Stimulated activated effector memory CD8-positive, alpha-beta T cell treated with anti-CD3 and anti-CD28 coated beads, Interleukin-12 subunit alpha, Interleukin-12 subunit beta, amount 100 ng/mL, for 72 hours (primary cell): Measurements from ENCODE around the gene TEC.
"Not testable (repeated sequence)": the region's sequence is repeated elsewhere in the genome, so short reads cannot be mapped to it uniquely, and the experiment has no call there.

ENCODE experiments used
- ATAC-seq: fragments of 150-1000 bp; cut with Tn5 transposase; 2 replicates; pipeline ENCODE4 v1.10.0; 2021
- DNase-seq, 2 donors: peaks; one replicate each; pipeline ENCODE4 v3.0.0; 2021 to 2022; ENCODE audit warnings: low spot score in 2 of 2
- H3K27ac Mint-ChIP-seq: one replicate; pipeline ENCODE4 v1.8.0; 2022; ENCODE audit warnings: mild to moderate bottlenecking, mixed read lengths
- H3K36me3 Mint-ChIP-seq: one replicate; pipeline ENCODE4 v1.8.0; 2022; ENCODE audit warnings: mild to moderate bottlenecking, mixed read lengths
- H3K4me1 Mint-ChIP-seq: one replicate; pipeline ENCODE4 v1.8.0; 2022; ENCODE audit warnings: mixed read lengths
- H3K4me3 Mint-ChIP-seq: one replicate; pipeline ENCODE4 v1.8.0; 2022; ENCODE audit warnings: mild to moderate bottlenecking, mixed read lengths
- H3K9me3 Mint-ChIP-seq: one replicate; pipeline ENCODE4 v1.8.0; 2022; ENCODE audit warnings: mixed read lengths

Gene TEC

GRCh38 chr4:48184882-48185281, 84.8 kb downstream of the TEC start:
- ATAC-seq: no peak
- DNase-seq: no peak
- H3K4me3 Mint-ChIP-seq: no peak overlapping the region

GRCh38 chr4:48180234-48180633, 89.4 kb downstream of the TEC start:
- Mint-ChIP-seq H3K9me3 (peaks cover 7% of the 10 kb centered on the region), H3K27ac (no peak overlapping the region), H3K4me3 (no peak overlapping the region), H3K4me1 (peaks cover 15% of the 10 kb centered on the region), H3K36me3 (no peaks in the 10 kb centered on the region)
- DNase-seq (no peak), ATAC-seq (peak; percentile 78)

More at GRCh38 chr4:48184882-48185281, 84.8 kb downstream of the TEC start:
- Mint-ChIP-seq H3K9me3 (no peaks in the 10 kb centered on the region), H3K4me1 (peaks cover 9% of the 10 kb centered on the region), H3K36me3 (no peaks in the 10 kb centered on the region), H3K27ac (no peak overlapping the region)

GRCh38 chr4:48178931-48179330, 90.7 kb downstream of the TEC start:
- peaks cover 15% of the 10 kb centered on the region for H3K4me1 Mint-ChIP-seq
- H3K27ac Mint-ChIP-seq: no peak overlapping the region
- DNase-seq (no peak), ATAC-seq (no peak)
- no peak overlapping the region for H3K4me3 Mint-ChIP-seq
- peaks cover 7% of the 10 kb centered on the region for H3K9me3 Mint-ChIP-seq
- H3K36me3 Mint-ChIP-seq: no peaks in the 10 kb centered on the region

GRCh38 chr4:48175806-48176205, 93.8 kb downstream of the TEC start:
- Mint-ChIP-seq H3K9me3 (peaks cover 7% of the 10 kb centered on the region), H3K4me3 (no peak overlapping the region), H3K4me1 (peaks cover 20% of the 10 kb centered on the region), H3K36me3 (no peaks in the 10 kb centered on the region), H3K27ac (no peak overlapping the region)
- DNase-seq (no peak), ATAC-seq (no peak)

GRCh38 chr4:48175328-48175727, 94.3 kb downstream of the TEC start:
- Mint-ChIP-seq H3K27ac (no peak overlapping the region), H3K9me3 (peaks cover 7% of the 10 kb centered on the region), H3K4me3 (no peak overlapping the region), H3K36me3 (no peaks in the 10 kb centered on the region), H3K4me1 (peaks cover 15% of the 10 kb centered on the region)
- ATAC-seq (no peak), DNase-seq (no peak)

GRCh38 chr4:48173056-48173991, 96.3 kb downstream of the TEC start:
- ATAC-seq (peak; percentile 34), DNase-seq (no peak)
- peaks cover 6% of the 10 kb centered on the region for H3K4me1 Mint-ChIP-seq
- H3K9me3 Mint-ChIP-seq: peaks cover 7% of the 10 kb centered on the region
- no peak overlapping the region for H3K4me3 Mint-ChIP-seq
- H3K36me3 Mint-ChIP-seq: no peaks in the 10 kb centered on the region
- H3K27ac Mint-ChIP-seq: peak overlapping the region; percentile 27

- Mint-ChIP-seq H3K9me3 (peaks cover under 1% of the 10 kb centered on the region), H3K27ac (no peak overlapping the region), H3K36me3 (no peaks in the 10 kb centered on the region), H3K4me1 (peaks cover 10% of the 10 kb centered on the region), H3K4me3 (no peak overlapping the region)
- DNase-seq (no peak), ATAC-seq (no peak)
These were observed 97.0 kb downstream of the TEC start for GRCh38 chr4:48172651-48173050.

- Mint-ChIP-seq H3K36me3 (no peaks in the 10 kb centered on the region), H3K9me3 (no peaks in the 10 kb centered on the region), H3K4me3 (no peak overlapping the region), H3K27ac (no peak overlapping the region), H3K4me1 (peaks cover 12% of the 10 kb centered on the region)
- no peak for DNase-seq
- peak; percentile 72 for ATAC-seq
These were observed 100.0 kb downstream of the TEC start for GRCh38 chr4:48169636-48170035.

- H3K27ac Mint-ChIP-seq: no peak overlapping the region
- H3K36me3 Mint-ChIP-seq: no peaks in the 10 kb centered on the region
- no peak overlapping the region for H3K4me3 Mint-ChIP-seq
- H3K4me1 Mint-ChIP-seq: peaks cover 8% of the 10 kb centered on the region
- H3K9me3 Mint-ChIP-seq: no peaks in the 10 kb centered on the region
- ATAC-seq (peak; percentile 83), DNase-seq (no peak)
These were observed 101.9 kb downstream of the TEC start for GRCh38 chr4:48167538-48168263.

- ATAC-seq, DNase-seq, H3K4me3 Mint-ChIP-seq, H3K27ac Mint-ChIP-seq, H3K9me3 Mint-ChIP-seq, H3K36me3 Mint-ChIP-seq: not testable (repeated sequence)
- H3K4me1 Mint-ChIP-seq: peaks cover 25% of the 10 kb centered on the region
These were observed 105.1 kb downstream of the TEC start for GRCh38 chr4:48164561-48164960.

GRCh38 chr4:48163746-48164145, 105.9 kb downstream of the TEC start:
- no peaks in the 10 kb centered on the region for H3K36me3 Mint-ChIP-seq
- no peaks in the 10 kb centered on the region for H3K9me3 Mint-ChIP-seq
- no peak for DNase-seq
- H3K4me3 Mint-ChIP-seq: no peak overlapping the region
- no peak for ATAC-seq
- H3K4me1 Mint-ChIP-seq: peaks cover 31% of the 10 kb centered on the region
- H3K27ac Mint-ChIP-seq: no peak overlapping the region

- H3K4me1 Mint-ChIP-seq: peaks cover 24% of the 10 kb centered on the region
- DNase-seq (no peak), ATAC-seq (peak; percentile 51)
- H3K27ac Mint-ChIP-seq: no peak overlapping the region
- no peak overlapping the region for H3K4me3 Mint-ChIP-seq
- H3K9me3 Mint-ChIP-seq: no peaks in the 10 kb centered on the region
- H3K36me3 Mint-ChIP-seq: no peaks in the 10 kb centered on the region
These were observed 107.5 kb downstream of the TEC start for GRCh38 chr4:48162162-48162561.

GRCh38 chr4:48157271-48157670, 112.4 kb downstream of the TEC start:
- DNase-seq (no peak), ATAC-seq (no peak)
- no peak overlapping the region for H3K27ac Mint-ChIP-seq
- H3K4me1 Mint-ChIP-seq: peaks cover 19% of the 10 kb centered on the region
- peaks cover 13% of the 10 kb centered on the region for H3K9me3 Mint-ChIP-seq
- no peaks in the 10 kb centered on the region for H3K36me3 Mint-ChIP-seq
- no peak overlapping the region for H3K4me3 Mint-ChIP-seq

GRCh38 chr4:48156423-48156822, 113.2 kb downstream of the TEC start:
- no peak for ATAC-seq
- peaks cover 10% of the 10 kb centered on the region for H3K4me1 Mint-ChIP-seq
- H3K27ac Mint-ChIP-seq: no peak overlapping the region
- H3K9me3 Mint-ChIP-seq: peaks cover 13% of the 10 kb centered on the region
- no peak overlapping the region for H3K4me3 Mint-ChIP-seq
- H3K36me3 Mint-ChIP-seq: no peaks in the 10 kb centered on the region
- no peak for DNase-seq

- ATAC-seq: peak; percentile 24
- Mint-ChIP-seq H3K27ac (no peak overlapping the region), H3K36me3 (no peaks in the 10 kb centered on the region), H3K9me3 (peaks cover 13% of the 10 kb centered on the region), H3K4me1 (peaks cover 5% of the 10 kb centered on the region), H3K4me3 (no peak overlapping the region)
- DNase-seq: no peak
These were observed 115.7 kb downstream of the TEC start for GRCh38 chr4:48153791-48154550.
